Central memory CD4-positive, alpha-beta T cell (primary cell): ENCODE results near the gene RXFP3.

Experiments used
- DNase-seq: peaks from one replicate; pipeline ENCODE4 v3.0.0; 2022

Gene RXFP3

GRCh38 chr5:33984178-33984577 is 48.0 kb downstream of the RXFP3 start:
- DNase-seq = no peak

DNA sequence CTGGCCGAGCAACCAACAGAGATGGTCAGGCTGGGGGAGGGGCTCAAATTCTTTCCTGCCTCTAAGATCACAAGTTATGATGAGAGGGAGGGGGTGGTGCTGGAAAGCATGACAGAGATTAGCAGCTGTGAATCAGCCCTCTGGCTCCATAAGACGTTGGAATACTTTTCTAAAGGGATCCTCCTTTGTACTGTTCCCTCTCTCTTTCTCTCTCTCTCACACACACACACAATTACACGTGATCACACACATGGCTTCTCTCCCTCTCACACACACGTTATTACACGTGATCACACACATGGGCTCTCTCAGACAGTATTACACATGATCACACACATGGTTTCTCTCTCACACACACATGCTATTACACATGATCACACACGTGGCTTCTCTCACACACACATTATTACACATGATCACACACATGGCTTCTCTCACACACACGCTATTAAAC is 48.5 kb downstream of the RXFP3 start, which contains the start of gene SLC45A2:
TSS of gene SLC45A2 (minus strand) at position 23 of the 454 bp plus-strand sequence. CDS start 110 bp downstream, outside the sequence.
- DNase-seq = no peak

- no peak for DNase-seq
These were observed 49.3 kb downstream of the RXFP3 start for GRCh38 chr5:33985447-33985846.
